GM18526 (cell line): ENCODE measurements around the gene SLC25A43.

Experiments used
- POLR2A ChIP-seq: IDR thresholded peaks from 3 replicates; pipeline ENCODE4 v1.6.1; 2011; ENCODE audit not compliant: insufficient read length; ENCODE audit errors: extremely low read depth

The SLC25A43 gene

DNA sequence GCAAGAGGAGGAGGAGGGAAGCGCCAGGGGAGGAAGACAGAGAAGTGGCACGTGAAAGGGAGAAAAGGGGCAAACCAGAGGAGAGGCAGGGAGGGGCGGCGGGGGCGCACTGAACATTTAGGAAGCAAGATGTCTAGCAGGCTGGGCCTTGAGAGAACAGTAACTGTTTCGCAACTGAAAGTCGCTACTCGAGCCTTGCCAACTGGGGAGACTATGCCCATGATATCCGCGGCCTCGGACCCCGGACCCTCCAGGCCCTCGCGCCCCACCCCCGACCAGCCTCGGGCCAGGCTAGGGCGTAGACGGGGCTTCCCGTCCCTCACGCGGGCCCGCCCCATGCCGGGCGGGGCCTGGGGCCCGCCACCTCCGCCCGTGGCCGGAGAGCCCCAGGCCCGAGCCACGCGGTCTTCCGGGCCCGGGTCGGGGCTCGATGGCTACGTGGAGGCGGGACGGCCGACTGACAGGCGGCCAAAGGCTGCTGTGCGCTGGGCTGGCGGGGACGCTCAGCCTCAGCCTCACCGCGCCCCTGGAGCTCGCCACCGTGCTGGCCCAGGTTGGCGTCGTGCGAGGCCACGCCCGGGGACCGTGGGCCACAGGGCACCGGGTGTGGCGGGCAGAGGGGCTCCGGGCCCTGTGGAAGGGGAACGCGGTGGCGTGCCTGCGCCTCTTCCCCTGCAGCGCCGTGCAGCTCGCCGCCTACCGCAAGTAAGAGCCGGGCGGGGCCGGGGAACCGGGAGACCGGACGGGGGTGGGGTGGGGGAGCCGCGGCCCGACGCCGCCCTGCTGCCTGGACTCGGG, at the start of gene SLC25A43:
TSS of gene SLC25A43 (plus strand) at position 363 of the 798 bp plus-strand sequence. CDS start at position 431, 68 bp downstream.
- peak; percentile 64 for TF ChIP-seq POLR2A

GRCh38 chrX:119359618-119360382, 39.3 kb upstream of the SLC25A43 start:
- no peak for TF ChIP-seq POLR2A

DNA sequence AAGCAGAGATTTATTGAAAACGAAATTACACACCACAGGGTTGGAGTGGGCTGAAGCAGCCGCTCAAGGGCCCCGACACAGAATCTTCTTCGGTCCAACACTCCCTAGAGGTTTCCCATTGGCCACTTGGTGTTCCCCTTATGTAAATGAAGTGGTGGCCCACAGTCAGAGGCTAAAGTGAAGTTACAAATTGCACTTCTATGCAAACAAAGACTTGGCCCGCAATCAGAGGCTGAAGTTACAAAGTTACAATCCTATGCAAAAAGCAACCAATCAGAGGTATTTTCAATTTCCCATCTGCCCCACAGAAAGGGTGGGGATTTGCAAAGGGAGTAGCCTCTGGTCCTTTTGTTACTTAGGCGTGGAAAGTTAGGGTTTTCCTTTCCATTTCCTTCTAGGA, 35.7 kb upstream of the SLC25A43 start:
- no peak for TF ChIP-seq POLR2A

GRCh38 chrX:119374736-119375135, 24.4 kb upstream of the SLC25A43 start:
- no peak for TF ChIP-seq POLR2A

DNA sequence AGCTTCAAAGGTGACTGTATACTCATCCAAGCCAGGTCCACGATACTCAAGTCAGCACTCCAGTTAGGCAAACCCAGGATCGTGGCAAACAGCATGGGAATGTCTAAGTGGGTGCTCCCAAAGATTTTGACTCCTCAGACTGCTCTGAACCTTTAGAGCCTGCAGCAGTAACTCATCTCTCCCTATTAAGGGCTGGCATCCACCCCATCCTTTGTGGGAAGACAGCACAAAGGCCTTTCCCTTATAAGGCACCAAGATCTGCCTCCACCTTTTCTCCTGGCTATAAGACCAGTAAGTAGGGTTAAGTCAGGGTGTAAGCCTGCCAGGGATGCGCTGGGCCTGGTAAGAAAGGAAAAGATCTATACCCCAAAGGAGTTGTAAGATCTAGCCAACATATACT, 23.6 kb upstream of the SLC25A43 start:
- no peak for TF ChIP-seq POLR2A

GRCh38 chrX:119376312-119376711, 22.8 kb upstream of the SLC25A43 start:
- no peak for TF ChIP-seq POLR2A

GRCh38 chrX:119381349-119381944, 17.7 kb upstream of the SLC25A43 start:
- no peak for TF ChIP-seq POLR2A

DNA sequence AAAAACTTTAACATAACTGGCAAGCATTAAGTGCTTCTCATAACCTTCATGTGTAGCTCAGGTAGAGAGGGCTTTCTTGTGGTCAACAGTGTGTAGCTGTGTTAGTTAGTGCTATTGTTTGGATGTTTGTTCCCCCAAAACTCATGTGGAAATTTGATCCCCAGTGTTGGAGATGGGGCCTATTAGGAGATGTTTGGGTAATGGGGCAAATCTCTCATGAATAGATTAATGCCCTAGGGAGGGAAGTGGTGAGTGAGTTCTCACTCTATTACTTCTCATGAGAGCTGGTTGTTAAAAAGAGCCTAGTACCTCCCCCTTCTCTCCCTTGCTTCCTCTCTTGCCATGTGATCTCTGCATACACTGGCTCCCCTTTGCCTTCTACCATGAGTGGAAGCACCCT, 16.5 kb upstream of the SLC25A43 start:
- TF ChIP-seq POLR2A: no peak

DNA sequence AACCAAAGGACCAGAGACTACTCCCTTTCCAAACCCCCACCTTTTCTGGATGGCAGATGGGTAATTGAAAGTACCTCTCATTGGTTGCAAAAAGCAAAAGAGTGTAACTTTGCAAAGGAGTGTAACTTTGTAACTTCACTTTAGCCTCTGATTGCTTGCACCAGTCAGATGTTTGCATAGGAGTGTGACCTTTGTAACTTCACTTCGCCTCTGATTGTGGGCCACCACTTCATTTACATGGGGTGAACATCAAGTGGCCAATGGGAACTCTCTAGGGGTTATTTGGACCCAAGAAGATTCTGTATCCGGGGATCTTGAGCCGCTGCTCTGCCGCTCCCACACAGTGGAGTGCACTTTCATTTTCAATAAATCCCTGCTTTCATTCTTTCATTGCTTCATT, 9.9 kb upstream of the SLC25A43 start:
- TF ChIP-seq POLR2A: no peak

GRCh38 chrX:119389871-119390501, 9.2 kb upstream of the SLC25A43 start:
- no peak for TF ChIP-seq POLR2A

GRCh38 chrX:119391279-119391678, 7.9 kb upstream of the SLC25A43 start:
- no peak for TF ChIP-seq POLR2A

DNA sequence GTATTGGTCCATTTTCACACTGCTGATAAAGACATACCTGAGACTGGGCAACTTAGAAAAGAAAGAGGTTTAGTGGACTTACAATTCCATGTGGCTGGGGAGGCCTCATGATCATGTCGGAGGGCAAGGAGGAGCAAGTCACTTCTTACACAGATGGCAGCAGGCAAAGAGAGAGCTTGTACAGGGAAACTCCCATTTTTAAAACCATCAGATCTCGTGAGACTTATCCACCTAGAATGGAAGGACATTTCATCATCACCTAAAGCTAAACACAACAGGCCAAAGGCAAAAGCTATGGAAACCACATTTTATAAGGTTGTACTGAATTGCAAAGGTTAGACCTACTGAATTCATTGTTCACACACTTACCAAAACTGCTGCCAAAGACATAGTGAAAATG, 6.0 kb upstream of the SLC25A43 start:
- no peak for TF ChIP-seq POLR2A

DNA sequence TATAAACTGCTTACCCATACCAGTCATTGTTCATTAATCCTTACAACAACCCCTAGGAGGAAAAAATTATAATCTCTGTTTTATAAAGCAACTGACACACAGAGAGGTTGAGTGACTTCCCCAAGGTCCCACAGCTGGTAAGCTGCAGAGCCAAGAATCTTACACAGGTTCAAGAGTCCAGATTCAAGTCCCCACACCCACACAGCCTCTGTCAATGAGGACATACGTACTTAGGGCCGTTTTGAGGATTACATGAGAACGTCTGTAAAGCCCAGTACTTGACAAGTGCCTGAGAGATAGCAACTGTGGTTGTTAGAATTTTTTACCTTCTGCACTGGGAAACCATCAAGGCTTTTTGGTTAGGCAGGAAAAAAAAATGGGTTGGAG, 556 bp upstream of the SLC25A43 start:
- no peak for TF ChIP-seq POLR2A

- no peak for TF ChIP-seq POLR2A
Observed at GRCh38 chrX:119399772-119400101, 601 bp downstream of the SLC25A43 start.

DNA sequence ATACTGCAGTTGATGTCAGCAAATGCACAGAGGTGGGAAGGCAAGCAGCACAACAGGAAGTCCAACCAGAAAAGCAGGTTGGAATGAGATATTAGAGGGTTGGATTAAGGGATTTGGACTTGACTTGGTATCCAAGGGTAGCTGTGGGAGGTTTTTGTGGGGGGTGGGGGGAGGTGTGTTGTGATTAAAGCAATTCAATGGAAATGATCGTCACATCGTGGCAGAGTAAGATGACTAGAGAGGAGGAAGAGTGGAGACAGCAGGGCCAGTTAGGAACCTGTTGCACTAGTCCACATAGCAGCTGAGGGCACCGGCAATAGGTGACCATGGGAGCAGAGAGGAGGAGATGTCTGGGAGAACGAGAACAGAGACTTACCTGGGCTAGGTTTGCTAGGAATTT, 2.4 kb downstream of the SLC25A43 start:
- no peak for TF ChIP-seq POLR2A

GRCh38 chrX:119402588-119402987, 3.5 kb downstream of the SLC25A43 start:
- no peak for TF ChIP-seq POLR2A
